ENCODE measurements around the gene INF2.

The INF2 gene

DNA sequence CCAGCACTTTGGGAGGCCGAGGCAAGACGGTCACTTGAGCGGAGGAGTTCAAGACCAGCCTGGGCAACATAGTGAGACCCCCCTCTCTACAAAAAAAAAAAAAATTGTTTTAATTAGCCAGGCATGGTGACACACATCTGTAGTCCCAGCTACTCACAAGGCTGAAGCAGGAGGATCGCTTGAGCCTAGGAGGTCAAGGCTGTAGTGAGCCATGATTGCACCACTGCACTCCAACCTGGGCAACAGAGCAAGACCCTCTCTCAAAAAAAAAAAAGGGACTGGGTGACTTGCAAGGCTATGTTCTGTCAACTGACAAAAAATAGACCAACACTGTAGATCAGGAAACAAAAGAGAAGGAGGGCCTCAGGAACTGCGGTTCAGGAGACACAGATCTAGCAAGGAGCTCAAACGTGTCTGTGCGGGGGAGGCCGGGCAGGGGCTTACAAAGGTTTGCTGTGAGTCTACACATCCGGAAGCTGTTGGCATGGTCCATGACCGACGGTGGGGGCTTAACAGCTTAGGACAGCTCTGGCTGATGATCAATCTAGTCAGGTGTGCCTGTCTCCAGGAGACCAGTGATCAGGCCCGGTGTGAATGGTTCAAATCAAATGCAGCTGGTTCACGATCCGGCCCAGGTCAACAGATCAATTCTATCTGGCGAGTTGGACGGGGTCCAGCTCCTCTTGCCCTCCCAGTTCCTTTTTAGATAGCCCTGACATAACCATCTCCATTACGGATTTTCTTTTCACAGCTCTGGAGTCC is 31.7 kb upstream of the INF2 start:
- Histone ChIP-seq H3K4me1 (ENCODE audit: insufficient read depth, low read length, severe bottlenecking) (peaks cover 54% of the 10 kb centered on the region), H3K79me2 (ENCODE audit: insufficient read depth, low read length) (no peaks in the 10 kb centered on the region), H3K27ac (ENCODE audit: low read depth, low read length, poor library complexity, severe bottlenecking) (peak overlapping the region; percentile 84), H3K36me3 (ENCODE audit: insufficient read depth, low read length) (no peaks in the 10 kb centered on the region; the same call in 1 of the 2 replicates), H3K9me2 (ENCODE audit: low read depth, low read length) (no peaks in the 10 kb centered on the region), H3K27me3 (ENCODE audit: insufficient read depth, low read length) (peaks cover 17% of the 10 kb centered on the region; the same call in 1 of the 2 replicates), H3K4me2 (ENCODE audit: low read length) (peak overlapping the region; percentile 24), H3K9me3 (ENCODE audit: low read length) (peaks cover 6% of the 10 kb centered on the region; the same call in 1 of the 2 replicates), H4K20me1 (ENCODE audit: insufficient read depth, low read length) (no peaks in the 10 kb centered on the region), H3K9ac (ENCODE audit: low read length) (peak overlapping the region; percentile 6; the same call in 1 of the 2 replicates), H3K4me3 (ENCODE audit: low read depth, low read length, poor library complexity, severe bottlenecking) (no peak overlapping the region), H2AFZ (ENCODE audit: low read length) (no peak overlapping the region), H3F3A (ENCODE audit: insufficient read depth, low read length) (no peaks in the 10 kb centered on the region)
- TF ChIP-seq CTCF (IDR thresholded peaks at IDR 0.05; ENCODE audit: low read length) (no peak), EZH2 (IDR thresholded peaks at IDR 0.05; ENCODE audit: borderline replicate concordance, low read length) (no peak)

- Histone ChIP-seq H2AFZ (ENCODE audit: low read length) (no peak overlapping the region), H3K36me3 (ENCODE audit: insufficient read depth, low read length) (no peaks in the 10 kb centered on the region; the same call in 1 of the 2 replicates), H3K27ac (ENCODE audit: low read depth, low read length, poor library complexity, severe bottlenecking) (peak overlapping the region; percentile 84), H3K79me2 (ENCODE audit: insufficient read depth, low read length) (no peaks in the 10 kb centered on the region), H3K4me2 (ENCODE audit: low read length) (peak overlapping the region; percentile 21), H3K9me2 (ENCODE audit: low read depth, low read length) (no peaks in the 10 kb centered on the region), H3K9ac (ENCODE audit: low read length) (peak overlapping the region; percentile 6; the same call in 1 of the 2 replicates), H3K9me3 (ENCODE audit: low read length) (peaks cover 5% of the 10 kb centered on the region; the same call in 1 of the 2 replicates), H3K4me1 (ENCODE audit: insufficient read depth, low read length, severe bottlenecking) (peaks cover 54% of the 10 kb centered on the region), H3K27me3 (ENCODE audit: insufficient read depth, low read length) (peaks cover 17% of the 10 kb centered on the region; the same call in 1 of the 2 replicates), H4K20me1 (ENCODE audit: insufficient read depth, low read length) (no peaks in the 10 kb centered on the region), H3K4me3 (ENCODE audit: low read depth, low read length, poor library complexity, severe bottlenecking) (no peak overlapping the region), H3F3A (ENCODE audit: insufficient read depth, low read length) (no peaks in the 10 kb centered on the region)
- TF ChIP-seq EZH2 (IDR thresholded peaks at IDR 0.05; ENCODE audit: borderline replicate concordance, low read length) (no peak), CTCF (IDR thresholded peaks at IDR 0.05; ENCODE audit: low read length) (no peak)
Observed at GRCh38 chr14:104658325-104658712, 31.1 kb upstream of the INF2 start.

GRCh38 chr14:104659146-104659545 is 30.3 kb upstream of the INF2 start:
- Histone ChIP-seq H3K4me2 (ENCODE audit: low read length) (peak overlapping the region; percentile 9; the same call in 1 of the 2 replicates), H3K9me2 (ENCODE audit: low read depth, low read length) (no peaks in the 10 kb centered on the region), H3K4me1 (ENCODE audit: insufficient read depth, low read length, severe bottlenecking) (peaks cover 54% of the 10 kb centered on the region), H3F3A (ENCODE audit: insufficient read depth, low read length) (no peaks in the 10 kb centered on the region), H3K27ac (ENCODE audit: low read depth, low read length, poor library complexity, severe bottlenecking) (peak overlapping the region; percentile 84), H3K27me3 (ENCODE audit: insufficient read depth, low read length) (peaks cover 17% of the 10 kb centered on the region; the same call in 1 of the 2 replicates), H3K79me2 (ENCODE audit: insufficient read depth, low read length) (no peaks in the 10 kb centered on the region), H4K20me1 (ENCODE audit: insufficient read depth, low read length) (no peaks in the 10 kb centered on the region), H3K9ac (ENCODE audit: low read length) (no peak overlapping the region), H3K9me3 (ENCODE audit: low read length) (peaks cover 1% of the 10 kb centered on the region; the same call in 1 of the 2 replicates), H3K36me3 (ENCODE audit: insufficient read depth, low read length) (no peaks in the 10 kb centered on the region; the same call in 1 of the 2 replicates), H3K4me3 (ENCODE audit: low read depth, low read length, poor library complexity, severe bottlenecking) (no peak overlapping the region), H2AFZ (ENCODE audit: low read length) (no peak overlapping the region)
- TF ChIP-seq EZH2 (IDR thresholded peaks at IDR 0.05; ENCODE audit: borderline replicate concordance, low read length): no peak
- TF ChIP-seq CTCF (IDR thresholded peaks at IDR 0.05; ENCODE audit: low read length): no peak
